IMR-90 (cell line): ENCODE data around the gene KNCN. TPM values are rescaled to one million over a fixed set of nuclear protein-coding genes. Genes with fewer than 3 reads are reported as not detected.

Source experiments
- ATAC-seq: fragments of 200-7000 bp; cut with Tn5 transposase; 2 replicates; pipeline ENCODE4 v1.9.1; 2020; ENCODE audit warnings: low read depth, mild to moderate bottlenecking, moderate library complexity
- BruUV-seq: library from RNA; stranded (reverse); fragments of 400-500 nt; replicated peaks from 2 replicates; lab custom pipeline; 2021; lab: Mats Ljungman, UMichigan
- CTCF ChIA-PET: fragments of 300-600 bp; formaldehyde crosslinking; extraction: SDS; loops from one replicate; lab custom pipeline; 2021; ENCODE audit warnings: antibody characterized with exemption; lab: Yijun Ruan, JAX
- POLR2A ChIA-PET: fragments of 300-600 bp; sonication (Branson Sonifier 250); formaldehyde crosslinking; loops from one replicate; lab custom pipeline; 2022; ENCODE audit warnings: antibody characterized with exemption; ENCODE audit not compliant: unreplicated experiment; lab: Charles Lee
- DNase-seq: peaks from one replicate; pipeline ENCODE4 v3.0.0; 2013
- H2AFZ ChIP-seq: replicated peaks from 2 replicates; pipeline ENCODE3; 2013; ENCODE audit warnings: low read length, mild to moderate bottlenecking; ENCODE audit not compliant: poor library complexity
- H2AK5ac ChIP-seq: 2 replicates; pipeline ENCODE4 v1.6.1; 2013; ENCODE audit warnings: low read depth, low read length, inconsistent platforms
- H2AK9ac ChIP-seq: replicated peaks from 2 replicates; pipeline ENCODE3; 2013; ENCODE audit warnings: mild to moderate bottlenecking, low read depth, low read length, moderate library complexity; ENCODE audit not compliant: poor library complexity
- H2BK120ac ChIP-seq: 2 replicates; pipeline ENCODE4 v1.6.1; 2013; ENCODE audit warnings: low read depth, low read length, inconsistent platforms
- H2BK15ac ChIP-seq: 3 replicates; pipeline ENCODE4 v1.6.1; 2013; ENCODE audit warnings: low read depth, low read length, inconsistent platforms
- H2BK20ac ChIP-seq: 2 replicates; pipeline ENCODE4 v1.6.1; 2013; ENCODE audit warnings: low read depth, mild to moderate bottlenecking, inconsistent platforms, low read length, moderate library complexity
- H2BK5ac ChIP-seq: 2 replicates; pipeline ENCODE4 v1.6.1; 2013; ENCODE audit warnings: mild to moderate bottlenecking, low read depth, low read length, inconsistent platforms; ENCODE audit not compliant: poor library complexity, severe bottlenecking
- H3K14ac ChIP-seq: replicated peaks from 2 replicates; pipeline ENCODE4 v1.6.1; 2013; ENCODE audit warnings: low read depth, low read length, inconsistent platforms
- H3K18ac ChIP-seq: 2 replicates; pipeline ENCODE4 v1.6.1; 2013; ENCODE audit warnings: low read depth, low read length, control low read depth
- H3K23ac ChIP-seq: 2 replicates; pipeline ENCODE4 v1.6.1; 2013; ENCODE audit warnings: low read depth, low read length, inconsistent platforms
- H3K27ac ChIP-seq: 2 replicates; pipeline ENCODE4 v1.5.1; 2013; ENCODE audit warnings: mild to moderate bottlenecking, control low read depth, low read length; ENCODE audit not compliant: insufficient read depth
- H3K27me3 ChIP-seq: 2 replicates; pipeline ENCODE4 v1.6.1; 2013; ENCODE audit warnings: low read length; ENCODE audit not compliant: control insufficient read depth, insufficient read depth
- H3K36me3 ChIP-seq: 2 replicates; pipeline ENCODE4 v1.6.1; 2013; ENCODE audit warnings: low read length, mixed read lengths; ENCODE audit not compliant: control insufficient read depth, insufficient read depth
- H3K4ac ChIP-seq: 2 replicates; pipeline ENCODE4 v1.6.1; 2013; ENCODE audit warnings: low read depth, low read length, inconsistent platforms
- H3K4me1 ChIP-seq: 2 replicates; pipeline ENCODE4 v1.6.1; 2013; ENCODE audit warnings: low read length, mixed read lengths; ENCODE audit not compliant: control insufficient read depth, insufficient read depth
- H3K4me2 ChIP-seq: 2 replicates; pipeline ENCODE4 v1.6.1; 2013; ENCODE audit warnings: low read depth, mild to moderate bottlenecking, control low read depth, low read length, moderate library complexity
- H3K4me3 ChIP-seq: 2 replicates; pipeline ENCODE4 v1.5.1; 2013; ENCODE audit warnings: low read depth, mild to moderate bottlenecking, control low read depth, low read length, moderate library complexity; ENCODE audit not compliant: insufficient read depth
- H3K56ac ChIP-seq: 2 replicates; pipeline ENCODE4 v1.6.1; 2013; ENCODE audit warnings: low read length, inconsistent platforms; ENCODE audit not compliant: insufficient read depth; ENCODE audit errors: extremely low read depth
- H3K79me1 ChIP-seq, 2 experiments: 2 replicates each; pipeline ENCODE4 v1.6.1; 2013; ENCODE audit warnings: low read length in 2 of 2, inconsistent platforms in 1 of 2, low read depth in 1 of 2
- H3K9ac ChIP-seq: 2 replicates; pipeline ENCODE4 v1.6.1; 2013; ENCODE audit warnings: low read depth, low read length, control low read depth
- H3K9me1 ChIP-seq: 2 replicates; pipeline ENCODE4 v1.6.1; 2013; ENCODE audit warnings: low read length, inconsistent platforms; ENCODE audit not compliant: insufficient read depth
- H3K9me3 ChIP-seq: 2 replicates; pipeline ENCODE4 v1.6.1; 2013; ENCODE audit warnings: low read length; ENCODE audit not compliant: control insufficient read depth, insufficient read depth
- H4K20me1 ChIP-seq: 2 replicates; pipeline ENCODE4 v1.6.1; 2013; ENCODE audit warnings: low read length, inconsistent platforms; ENCODE audit not compliant: insufficient read depth
- H4K5ac ChIP-seq: 2 replicates; pipeline ENCODE4 v1.6.1; 2013; ENCODE audit warnings: mild to moderate bottlenecking, low read depth, low read length, control low read depth
- H4K8ac ChIP-seq, 2 experiments: 2 replicates each; pipeline ENCODE4 v1.6.1; 2013; ENCODE audit warnings: low read depth in 2 of 2, low read length in 2 of 2, control low read depth in 1 of 2, inconsistent platforms in 1 of 2
- H4K91ac ChIP-seq: 2 replicates; pipeline ENCODE4 v1.6.1; 2013; ENCODE audit warnings: low read depth, low read length, inconsistent platforms; ENCODE audit not compliant: insufficient read depth
- BHLHE40 ChIP-seq: fragments of 150-350 bp; IDR thresholded peaks from 2 replicates; pipeline ENCODE4 v1.6.1; 2016; ENCODE audit warnings: mild to moderate bottlenecking, low read depth, low read length
- RFX5 ChIP-seq: IDR thresholded peaks from 2 replicates; pipeline ENCODE4 v1.8.0; 2012; ENCODE audit warnings: low read depth, mild to moderate bottlenecking, low read length, moderate library complexity
- USF2 ChIP-seq: fragments of 150-350 bp; IDR thresholded peaks from 2 replicates; pipeline ENCODE4 v1.6.1; 2017; ENCODE audit warnings: mild to moderate bottlenecking, antibody characterized with exemption, low read length, low read depth
- WGBS, 2 experiments: methylation state at CpG; one replicate each; pipeline versions ENCODE4 v1.1.5 to v1.1.7; 2013; ENCODE audit warnings: missing lambda C conversion rate in 2 of 2; ENCODE audit not compliant: insufficient read length in 1 of 2; ENCODE audit errors: extremely low coverage in 2 of 2; 5-methylcytosine and 5-hydroxymethylcytosine counted together
- dilution Hi-C: fragments of 300-500 bp; cut with HindIII; formaldehyde crosslinking; loops from one replicate; pipeline ENCODE4 v1.14.3; 2018; ENCODE audit warnings: low sequenced_read_pairs; ENCODE audit not compliant: unreplicated experiment
- in situ Hi-C: fragments of 300-500 bp; cut with MboI; formaldehyde crosslinking; loops from 3 replicates; pipeline ENCODE4 v1.14.3; 2019; ENCODE audit warnings: low sequenced_read_pairs, inconsistent platforms, mixed read lengths
- intact Hi-C: fragments of 100-400 bp; cut with micrococcal nuclease; formaldehyde crosslinking; loops from 2 replicates; pipeline ENCODE4 v1.10.0; 2022
- polyA plus RNA-seq, 3 experiments: library from polyadenylated mRNA; depleted of rRNA; stranded (reverse); fragments of >200 nt; gene quantifications; 2 replicates each; pipeline ENCODE4 v1.2.3, GENCODE V29; 2012; ENCODE audit warnings: low replicate concordance in 1 of 3
- total RNA-seq: library from RNA; depleted of rRNA; stranded (reverse); fragments of >200 nt; gene quantifications from 2 replicates; pipeline ENCODE4 v1.2.3, GENCODE V29; 2012

KNCN gene
- total and polyA plus RNA-seq, 2 of the 4 experiments (the other 2 are of a cell fraction), result not detected

DNA sequence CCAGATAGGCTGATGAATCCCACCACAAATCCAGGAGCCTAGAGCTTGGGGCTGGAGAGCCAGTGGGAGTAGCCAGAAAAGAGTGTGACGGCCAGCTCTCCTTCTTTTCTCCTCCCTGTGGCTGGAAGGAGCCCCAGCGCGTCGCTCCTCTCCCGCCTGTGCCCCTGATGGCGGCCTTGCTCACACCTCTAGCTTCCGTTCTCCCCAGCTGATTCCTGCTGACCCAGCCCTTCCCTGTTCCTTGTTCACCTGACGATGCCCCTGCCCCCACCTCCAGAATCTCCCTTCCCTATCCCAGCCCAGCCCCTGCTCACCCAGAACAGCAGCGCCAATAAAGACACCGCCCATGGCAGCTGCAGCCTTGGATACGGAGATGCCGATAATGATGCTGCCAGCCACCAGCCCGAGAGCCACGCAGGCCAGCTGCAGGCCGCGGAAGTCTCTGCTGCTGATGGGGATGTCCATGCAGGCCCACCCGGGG, 656 bp downstream of the KNCN start (continued):
- no peak for TF ChIP-seq USF2
- no peak for TF ChIP-seq RFX5

DNA sequence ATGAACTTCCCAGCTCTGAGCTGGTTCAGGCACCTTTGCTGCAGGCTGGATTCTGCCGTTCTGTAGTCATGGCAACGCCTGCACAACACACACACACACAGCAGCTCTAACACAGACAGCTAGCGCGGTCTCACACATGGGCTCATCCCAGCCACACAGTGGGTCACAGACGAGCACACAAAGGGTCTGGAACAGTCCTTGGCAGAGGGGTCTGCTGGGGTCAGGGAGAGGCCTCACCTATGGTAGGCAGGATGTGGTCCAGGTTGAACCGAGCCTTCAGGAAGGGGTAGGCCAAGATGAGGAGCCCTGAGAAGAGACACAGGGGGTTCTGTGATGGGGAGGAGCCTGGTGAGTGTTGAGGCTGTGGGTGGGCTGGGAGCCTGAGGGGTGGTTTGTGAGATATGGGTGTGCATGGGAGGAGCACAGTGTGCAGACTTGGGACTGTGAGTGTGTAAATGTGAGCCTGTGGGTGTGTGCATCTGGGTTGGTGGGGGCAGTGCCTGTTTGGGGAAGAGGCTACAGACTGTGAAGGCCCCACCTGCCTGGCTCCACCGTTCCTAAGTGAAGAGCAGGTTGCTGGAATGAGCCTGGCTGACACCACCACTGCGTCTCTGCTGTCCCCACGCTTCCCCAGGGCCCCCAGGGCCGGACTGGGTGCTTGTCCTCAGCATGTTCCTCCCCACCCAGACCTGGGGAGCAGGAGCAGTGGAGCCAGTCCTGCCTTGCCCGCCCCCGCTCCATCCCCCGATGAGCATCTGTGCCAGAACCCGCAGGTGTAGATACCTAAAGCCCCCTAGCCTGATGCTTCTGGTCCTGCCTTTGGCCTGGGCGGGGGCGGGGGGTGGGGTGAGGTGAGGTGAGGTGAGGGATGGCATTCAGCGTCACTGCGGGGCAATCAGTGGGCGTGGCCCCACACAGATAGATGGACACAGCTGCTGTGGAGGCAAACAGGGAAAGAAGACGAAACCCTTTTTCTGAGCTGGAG, 1.5 kb downstream of the KNCN start:
- H3K23ac ChIP-seq, result no peak overlapping the region
- no peak overlapping the region for H3K4me3 ChIP-seq
- H4K8ac ChIP-seq, result no peak overlapping the region
- no peak overlapping the region for H4K91ac ChIP-seq
- H3K27ac ChIP-seq, result no peak overlapping the region
- H4K5ac ChIP-seq, result no peak overlapping the region
- no peak for ATAC-seq
- H3K27me3 ChIP-seq, result peaks cover 57% of the 10 kb centered on the region
- in situ Hi-C loops, result no loop called here
- no peak for TF ChIP-seq BHLHE40
- H3K4me1 ChIP-seq, result no peaks in the 10 kb centered on the region
- ChIA-PET CTCF (no interaction called here), POLR2A (no interaction called here)
- H2AK9ac ChIP-seq, result no peak overlapping the region
- H2BK20ac ChIP-seq, result no peak overlapping the region
- H3K9me1 ChIP-seq, result no peaks in the 10 kb centered on the region; the same call in 1 of the 2 replicates
- H2BK15ac ChIP-seq, result no peak overlapping the region
- no peaks in the 10 kb centered on the region for H3K36me3 ChIP-seq
- no peaks in the 10 kb centered on the region for H4K20me1 ChIP-seq
- no peak overlapping the region for H3K4me2 ChIP-seq
- peak; percentile 46 for DNase-seq
- H3K14ac ChIP-seq, result no peak overlapping the region
- intact Hi-C loops, result loop anchor here (5.0 kb wide), 2 partner anchors 73 to 177 kb away; no protein-coding TSS in a partner anchor
- no peaks in the 10 kb centered on the region for H3K79me1 ChIP-seq
- no peak overlapping the region for H2AK5ac ChIP-seq
- no peak overlapping the region for H3K9ac ChIP-seq
- dilution Hi-C loops, result no loop called here
- no peaks in the 10 kb centered on the region for H3K9me3 ChIP-seq
- BruUV-seq, result no TSS peak
- no peak overlapping the region for H3K18ac ChIP-seq
- H3K56ac ChIP-seq, result no peak overlapping the region
- peak overlapping the region; percentile 43 for H2AFZ ChIP-seq
- no peak overlapping the region for H2BK120ac ChIP-seq
- H2BK5ac ChIP-seq, result no peak overlapping the region
- H3K4ac ChIP-seq, result no peak overlapping the region
- WGBS, 2 experiments, result 28% methylated on average over 4 of the region's 20 CpGs; no CpG with 5 or more reads in 1 of the 2 experiments
